Vagina (tissue), 2 donors: ENCODE data around the gene ZNF20. TPM values are rescaled to one million over a fixed set of nuclear protein-coding genes. Genes with fewer than 3 reads are reported as not detected.
"Not testable (repeated sequence)": the region's sequence is repeated elsewhere in the genome, so short reads cannot be mapped to it uniquely, and the experiment has no call there.

Experiments used
- DNase-seq, 2 donors: peaks; one replicate each; pipeline ENCODE4 v3.0.0-alpha.2; 2017; ENCODE audit errors: extremely low spot score in 2 of 2
- H3K27ac ChIP-seq: fragments of 200-600 bp; sonication (generic); one replicate; pipeline ENCODE4 v1.5.1; 2019
- H3K27me3 ChIP-seq: fragments of 200-600 bp; sonication (generic); one replicate; pipeline ENCODE4 v1.5.1; 2019
- H3K36me3 ChIP-seq, 2 donors: fragments of 200-600 bp; sonication (generic); one replicate each; pipeline ENCODE4 v1.5.1; 2017 to 2019
- H3K4me1 ChIP-seq: fragments of 200-600 bp; sonication (generic); one replicate; pipeline ENCODE4 v1.5.1; 2019
- H3K4me3 ChIP-seq, 2 donors: fragments of 200-600 bp; sonication (generic); 1 replicate in 1 of 2; 2 replicates in 1 of 2; pipeline ENCODE4 v1.5.1; 2016 to 2019
- H3K9me3 ChIP-seq: fragments of 200-600 bp; sonication (generic); one replicate; pipeline ENCODE4 v1.5.1; 2019
- POLR2A ChIP-seq, 2 donors: fragments of 450-650 bp; IDR thresholded peaks; one replicate each; pipeline ENCODE4 v1.6.1; 2017; ENCODE audit warnings: antibody characterized with exemption in 2 of 2, mild to moderate bottlenecking in 2 of 2, moderate library complexity in 2 of 2
- POLR2AphosphoS5 ChIP-seq, 2 donors: sonication (generic); formaldehyde crosslinking; IDR thresholded peaks; one replicate each; pipeline ENCODE4 v1.9.0; 2017; ENCODE audit warnings: antibody characterized with exemption in 2 of 2, mild to moderate bottlenecking in 2 of 2, low read depth in 1 of 2; ENCODE audit not compliant: insufficient read depth in 1 of 2
- intact Hi-C: fragments of 100-400 bp; cut with DNase I; formaldehyde crosslinking; loops from one replicate; pipeline ENCODE4 v1.15.1; 2023
- total RNA-seq: library from RNA; depleted of rRNA; stranded (reverse); fragments of >200 nt; gene quantifications from one replicate; pipeline ENCODE4 v1.2.3, GENCODE V29; 2016
- TF ChIP-seq, protein P1 (sequence below), 3 experiments: fragments of 450-650 bp in 2 of 3; fragments of 200-600 bp in 1 of 3; sonication (generic) in 1 of 3; IDR thresholded peaks; one replicate each; pipeline ENCODE4 v1.5.1; 2017 to 2019; ENCODE audit warnings: antibody characterized with exemption in 3 of 3, mild to moderate bottlenecking in 2 of 3, moderate library complexity in 2 of 3

The ZNF20 gene
- total RNA-seq, 1 donor from 2014 or later: 1.5 TPM

DNA sequence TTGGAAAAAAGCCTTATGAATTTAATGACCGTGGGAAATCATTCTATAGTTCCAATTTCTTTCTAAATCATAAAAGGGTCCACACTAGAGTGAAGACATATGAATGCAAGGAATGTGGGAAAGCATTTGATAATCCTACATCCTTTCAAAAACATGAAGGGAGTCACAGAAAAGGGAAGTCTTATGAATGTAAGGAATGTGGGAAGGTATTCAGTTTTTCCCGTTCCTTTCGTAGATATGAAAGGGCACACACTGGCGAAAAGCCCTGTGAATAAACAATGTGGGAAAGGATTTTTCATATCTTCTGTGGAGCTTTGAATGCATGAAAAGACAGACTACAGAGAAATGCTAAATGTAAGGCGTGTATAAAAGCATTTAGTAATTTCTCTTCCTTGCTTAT, 27.0 kb downstream of the ZNF20 start:
- DNase-seq: no peak
- no peak for TF ChIP-seq POLR2A (IDR thresholded peaks at IDR 0.05)
- TF ChIP-seq POLR2AphosphoS5 (IDR thresholded peaks at IDR 0.05; ENCODE audit: insufficient read depth in 1 of 2, low read depth in 1 of 2): no peak
- TF ChIP-seq, protein P1, sequence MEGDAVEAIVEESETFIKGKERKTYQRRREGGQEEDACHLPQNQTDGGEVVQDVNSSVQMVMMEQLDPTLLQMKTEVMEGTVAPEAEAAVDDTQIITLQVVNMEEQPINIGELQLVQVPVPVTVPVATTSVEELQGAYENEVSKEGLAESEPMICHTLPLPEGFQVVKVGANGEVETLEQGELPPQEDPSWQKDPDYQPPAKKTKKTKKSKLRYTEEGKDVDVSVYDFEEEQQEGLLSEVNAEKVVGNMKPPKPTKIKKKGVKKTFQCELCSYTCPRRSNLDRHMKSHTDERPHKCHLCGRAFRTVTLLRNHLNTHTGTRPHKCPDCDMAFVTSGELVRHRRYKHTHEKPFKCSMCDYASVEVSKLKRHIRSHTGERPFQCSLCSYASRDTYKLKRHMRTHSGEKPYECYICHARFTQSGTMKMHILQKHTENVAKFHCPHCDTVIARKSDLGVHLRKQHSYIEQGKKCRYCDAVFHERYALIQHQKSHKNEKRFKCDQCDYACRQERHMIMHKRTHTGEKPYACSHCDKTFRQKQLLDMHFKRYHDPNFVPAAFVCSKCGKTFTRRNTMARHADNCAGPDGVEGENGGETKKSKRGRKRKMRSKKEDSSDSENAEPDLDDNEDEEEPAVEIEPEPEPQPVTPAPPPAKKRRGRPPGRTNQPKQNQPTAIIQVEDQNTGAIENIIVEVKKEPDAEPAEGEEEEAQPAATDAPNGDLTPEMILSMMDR (IDR thresholded peaks at IDR 0.05): no peak
- Histone ChIP-seq H3K4me1 (no peaks in the 10 kb centered on the region), H3K36me3 (peaks cover 0 to 18% of the 10 kb centered on the region in 2 donors), H3K27me3 (no peaks in the 10 kb centered on the region), H3K4me3 (no peak overlapping the region), H3K9me3 (no peaks in the 10 kb centered on the region), H3K27ac (no peak overlapping the region)
- intact Hi-C loops: no loop called here

DNA sequence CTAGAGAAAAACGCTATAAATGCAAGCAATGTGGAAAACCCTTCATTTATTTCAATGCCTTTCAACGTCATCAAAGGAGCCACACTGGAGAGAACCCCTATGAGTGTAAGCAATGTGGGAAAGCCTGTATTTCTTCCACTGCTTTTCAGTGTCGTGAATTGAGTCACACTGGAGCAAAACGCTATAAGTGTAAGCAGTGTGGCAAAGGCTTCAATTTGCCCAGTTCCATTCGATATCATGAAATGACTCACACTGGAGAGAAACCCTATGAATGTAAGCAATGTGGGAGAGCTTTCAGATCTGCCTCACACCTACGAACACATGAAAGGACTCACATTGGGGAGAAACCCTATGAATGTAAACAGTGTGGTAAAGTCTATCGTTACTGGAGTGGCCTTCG, 27.4 kb downstream of the ZNF20 start:
- no peak for TF ChIP-seq POLR2A (IDR thresholded peaks at IDR 0.05)
- no peak for TF ChIP-seq POLR2AphosphoS5 (IDR thresholded peaks at IDR 0.05; ENCODE audit: insufficient read depth in 1 of 2, low read depth in 1 of 2)
- TF ChIP-seq, protein P1 (IDR thresholded peaks at IDR 0.05): no peak
- no peaks in the 10 kb centered on the region for H3K9me3 ChIP-seq
- intact Hi-C loops: no loop called here
- H3K27me3 ChIP-seq: no peaks in the 10 kb centered on the region
- H3K27ac ChIP-seq: no peak overlapping the region
- no peaks in the 10 kb centered on the region for H3K4me1 ChIP-seq
- no peak for DNase-seq
- H3K4me3 ChIP-seq: no peak overlapping the region
- peaks cover 0 to 18% of the 10 kb centered on the region in 2 donors for H3K36me3 ChIP-seq

DNA sequence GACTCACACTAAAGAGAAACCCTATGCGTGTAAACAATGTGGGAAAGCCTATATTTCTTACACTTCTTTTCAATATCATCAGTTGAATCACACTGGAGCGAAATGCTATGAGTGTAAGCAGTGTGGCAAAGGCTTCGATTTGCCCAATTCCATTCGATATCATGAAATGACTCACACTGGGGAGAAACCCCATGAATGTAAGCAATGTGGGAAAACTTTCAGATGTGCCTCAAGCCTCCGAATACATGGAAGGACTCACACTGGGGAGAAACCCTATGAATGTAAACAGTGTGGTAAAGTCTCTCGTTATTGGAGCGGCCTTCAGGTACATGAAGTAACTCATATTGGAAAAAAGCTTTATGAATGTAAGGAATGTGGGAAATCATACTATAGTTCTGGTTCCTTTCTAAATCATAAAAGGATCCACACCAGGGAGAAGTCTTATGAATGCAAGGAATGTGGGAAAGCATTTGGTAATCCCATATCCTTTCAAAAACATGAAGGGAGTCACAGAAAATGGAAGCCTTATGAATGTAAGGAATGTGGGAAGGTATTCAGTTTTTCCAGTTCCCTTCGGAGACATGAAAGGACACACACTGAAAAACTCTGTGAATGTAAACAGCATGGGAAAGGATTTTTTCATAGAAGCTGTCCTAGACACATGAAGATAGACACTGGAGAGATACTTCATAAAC, 28.1 kb downstream of the ZNF20 start:
- no peak overlapping the region for H3K4me3 ChIP-seq
- H3K27ac ChIP-seq: no peak overlapping the region
- TF ChIP-seq POLR2AphosphoS5 (IDR thresholded peaks at IDR 0.05; ENCODE audit: insufficient read depth in 1 of 2, low read depth in 1 of 2): no peak
- TF ChIP-seq, protein P1 (IDR thresholded peaks at IDR 0.05): no peak
- no peak for TF ChIP-seq POLR2A (IDR thresholded peaks at IDR 0.05)
- H3K9me3 ChIP-seq: no peaks in the 10 kb centered on the region
- DNase-seq: no peak
- intact Hi-C loops: no loop called here
- peaks cover 0 to 18% of the 10 kb centered on the region in 2 donors for H3K36me3 ChIP-seq
- H3K27me3 ChIP-seq: no peaks in the 10 kb centered on the region
- H3K4me1 ChIP-seq: no peaks in the 10 kb centered on the region

DNA sequence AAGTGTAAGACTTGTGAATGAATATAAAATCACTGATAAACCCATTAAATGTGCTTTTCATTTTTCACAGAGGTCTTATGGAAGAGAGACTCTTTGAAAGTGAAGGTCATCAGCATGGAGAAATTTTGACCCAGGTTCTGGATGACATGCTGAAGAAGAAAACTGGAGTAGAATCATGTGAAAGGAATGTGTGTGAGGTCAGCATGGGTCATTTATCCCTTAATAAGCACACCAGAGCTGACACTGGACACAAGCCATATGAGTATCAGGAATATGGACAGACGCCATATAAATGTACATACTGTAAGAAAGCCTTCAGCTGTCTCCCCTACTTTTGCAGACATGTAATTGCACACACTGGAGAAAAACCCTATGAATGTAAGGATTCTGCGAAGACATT, 29.0 kb downstream of the ZNF20 start:
- no peak for DNase-seq
- intact Hi-C loops: no loop called here
- TF ChIP-seq POLR2A (IDR thresholded peaks at IDR 0.05) (no peak), POLR2AphosphoS5 (IDR thresholded peaks at IDR 0.05; ENCODE audit: insufficient read depth in 1 of 2, low read depth in 1 of 2) (no peak)
- TF ChIP-seq, protein P1 (IDR thresholded peaks at IDR 0.05): no peak
- Histone ChIP-seq H3K9me3 (no peaks in the 10 kb centered on the region), H3K4me1 (no peaks in the 10 kb centered on the region), H3K36me3 (peaks cover 0 to 18% of the 10 kb centered on the region in 2 donors), H3K4me3 (no peak overlapping the region), H3K27ac (no peak overlapping the region), H3K27me3 (no peaks in the 10 kb centered on the region)

DNA sequence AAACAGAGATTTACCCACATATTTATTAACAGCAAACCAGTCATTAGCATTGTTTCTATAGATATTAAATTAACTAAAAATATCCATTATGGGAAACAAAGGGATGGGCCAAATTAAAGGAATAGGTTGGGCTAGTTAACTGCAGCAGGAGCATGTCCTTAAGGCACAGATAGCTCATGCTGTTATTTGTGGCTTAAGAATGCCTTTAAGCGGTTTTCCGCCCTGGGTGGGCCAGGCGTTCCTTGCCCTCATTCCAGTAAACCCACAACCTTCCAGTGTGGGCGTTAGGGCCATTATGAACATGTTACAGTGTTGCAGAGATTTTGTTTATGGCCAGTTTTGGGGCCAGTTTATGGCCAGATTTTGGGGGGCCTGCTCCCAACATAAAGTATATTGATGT, 36.2 kb downstream of the ZNF20 start:
- H3K36me3 ChIP-seq, H3K27ac ChIP-seq, intact Hi-C loops, DNase-seq, H3K9me3 ChIP-seq, H3K4me1 ChIP-seq, H3K4me3 ChIP-seq, H3K27me3 ChIP-seq: not testable (repeated sequence)
